ENCODE results near the gene KIF5B.
"Not testable (repeated sequence)": the region's sequence is repeated elsewhere in the genome, so short reads cannot be mapped to it uniquely, and the experiment has no call there.

Gene KIF5B

DNA sequence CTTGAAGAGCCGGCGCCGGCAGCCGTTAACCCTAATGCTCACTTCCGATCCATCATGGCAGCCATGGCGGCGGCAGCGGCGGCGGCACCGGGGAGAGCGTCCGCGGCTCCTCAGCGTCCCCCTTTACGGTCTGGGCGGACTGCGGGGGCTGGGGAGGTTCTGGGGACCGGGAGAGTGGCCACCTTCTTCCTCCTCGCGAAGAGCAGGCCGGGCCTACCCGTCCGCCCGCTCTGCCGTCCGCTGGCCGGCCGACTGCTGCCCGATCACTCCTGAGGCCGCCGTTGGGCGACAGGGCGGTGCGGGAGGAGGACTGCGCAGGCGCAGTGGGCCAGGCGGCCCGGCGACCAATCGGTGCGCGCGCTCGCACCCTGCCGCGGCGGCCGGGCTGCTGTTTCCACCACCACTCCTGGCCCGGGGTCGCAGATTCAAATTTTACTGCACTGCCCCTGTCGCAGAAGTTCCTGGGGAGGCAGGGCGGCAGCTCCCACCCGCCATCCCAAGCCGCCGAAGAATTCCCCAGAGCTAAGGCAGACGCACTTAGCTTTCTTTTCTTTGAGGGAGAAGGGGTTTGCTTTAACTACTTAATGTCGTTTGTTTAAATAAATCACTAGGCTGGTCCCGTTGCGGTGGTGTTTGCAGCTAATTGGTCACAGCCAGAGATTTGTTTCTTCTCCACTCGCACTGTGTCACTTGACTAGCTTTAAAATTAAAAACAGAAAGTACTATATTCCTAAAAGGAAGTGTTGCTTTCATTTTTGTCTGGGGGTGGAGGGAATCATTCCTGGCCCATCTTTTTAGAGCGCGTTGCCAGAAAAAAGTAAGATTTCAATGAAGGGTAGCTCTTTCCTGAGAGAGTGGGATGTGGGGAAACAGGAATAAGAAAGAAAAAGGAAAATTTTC lies at the start of gene KIF5B:
TSS of gene KIF5B (minus strand) at position 290 of the 900 bp plus-strand sequence. CDS start 452 bp downstream, outside the sequence.
- DNase-seq (ENCODE audit: low read depth): peak; percentile 80

DNA sequence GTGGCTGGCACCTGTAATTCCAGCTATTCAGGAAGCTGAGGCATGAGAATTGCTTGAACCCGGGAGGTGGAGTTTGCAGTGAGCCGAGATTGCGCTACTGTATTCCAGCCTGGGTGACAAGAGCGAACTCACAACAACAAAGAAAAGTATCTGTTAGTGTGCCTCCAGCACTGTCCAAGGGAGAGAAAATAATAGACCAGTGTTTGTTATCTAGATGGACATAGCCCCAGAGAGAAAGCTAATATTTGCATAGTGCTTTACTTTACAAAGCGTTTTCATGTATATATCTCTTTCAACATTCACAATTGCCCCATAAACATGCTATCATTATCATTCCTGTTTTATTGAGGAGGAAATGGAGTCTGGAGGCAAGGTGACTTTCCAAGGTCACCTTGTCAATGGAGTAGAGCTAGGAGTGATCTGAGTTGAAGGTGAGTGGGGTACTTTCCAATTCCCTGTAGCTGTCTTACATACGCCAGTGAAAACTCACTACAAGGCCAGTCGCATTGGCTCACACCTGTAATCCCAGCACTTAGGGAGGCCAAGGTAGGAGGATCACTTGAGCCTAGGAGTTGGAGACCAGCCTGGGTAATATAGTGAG lies 49.7 kb upstream of the KIF5B start:
- DNase-seq (ENCODE audit: low read depth): no peak

DNA sequence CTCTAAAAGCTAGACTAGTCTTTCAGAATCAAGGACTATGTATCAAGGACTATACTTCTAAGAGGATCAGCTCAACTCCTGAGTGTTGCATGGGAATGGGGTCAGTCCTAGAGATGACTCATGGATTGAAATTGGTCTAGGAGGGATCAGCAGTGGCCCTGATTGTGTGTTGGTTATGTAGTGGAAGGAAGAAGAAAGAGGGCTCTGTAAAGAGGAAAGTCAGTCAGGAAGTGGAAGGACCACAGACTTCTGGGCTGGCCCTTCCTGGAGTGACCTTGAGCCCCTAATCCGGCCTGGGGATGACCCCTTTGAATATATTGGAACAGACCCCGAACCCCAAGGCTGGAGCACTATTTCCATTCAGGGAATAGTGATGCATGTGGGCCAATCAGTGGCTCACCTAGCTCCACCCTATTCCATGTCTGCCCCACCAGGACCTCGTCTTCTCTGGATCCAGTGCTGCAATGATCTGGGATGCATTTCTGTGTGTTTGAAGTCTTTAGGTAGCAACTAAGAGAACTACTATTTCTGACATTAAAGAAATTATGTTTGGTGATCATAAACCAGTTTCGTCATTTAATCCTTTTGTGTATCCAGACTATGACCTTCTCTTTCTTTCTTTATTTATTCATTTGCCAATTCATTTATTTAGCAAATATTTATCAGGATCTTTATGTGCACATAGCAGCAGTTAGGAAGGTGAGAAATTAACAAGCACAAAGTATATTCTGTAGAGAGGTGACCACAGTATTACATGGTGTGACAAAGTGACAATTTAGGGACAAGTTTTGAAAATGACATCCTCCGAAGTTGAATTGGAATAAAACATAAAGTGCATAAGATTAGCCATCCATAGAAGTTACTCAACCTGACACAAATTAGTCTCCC lies 48.6 kb upstream of the KIF5B start:
- DNase-seq (ENCODE audit: low read depth): no peak

DNA sequence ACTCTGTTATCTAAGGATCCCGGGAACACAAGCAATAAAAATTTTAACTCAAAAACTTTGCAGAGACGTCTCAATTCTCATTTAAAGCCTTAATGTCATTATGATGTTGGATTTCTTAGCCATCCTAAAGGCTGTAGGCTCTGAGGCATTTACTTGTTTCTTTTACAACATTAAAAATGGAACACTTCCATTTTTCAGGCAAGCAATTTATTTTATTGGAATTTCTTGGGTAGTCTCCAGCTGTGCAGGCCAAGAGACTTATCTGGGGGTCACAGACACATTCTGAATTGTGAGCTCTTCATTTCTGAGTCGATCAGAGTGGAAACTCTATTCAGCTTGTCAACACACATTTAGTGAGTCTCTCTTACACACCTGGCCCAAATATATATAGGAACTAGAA lies 48.0 kb upstream of the KIF5B start:
- DNase-seq (ENCODE audit: low read depth): no peak

DNA sequence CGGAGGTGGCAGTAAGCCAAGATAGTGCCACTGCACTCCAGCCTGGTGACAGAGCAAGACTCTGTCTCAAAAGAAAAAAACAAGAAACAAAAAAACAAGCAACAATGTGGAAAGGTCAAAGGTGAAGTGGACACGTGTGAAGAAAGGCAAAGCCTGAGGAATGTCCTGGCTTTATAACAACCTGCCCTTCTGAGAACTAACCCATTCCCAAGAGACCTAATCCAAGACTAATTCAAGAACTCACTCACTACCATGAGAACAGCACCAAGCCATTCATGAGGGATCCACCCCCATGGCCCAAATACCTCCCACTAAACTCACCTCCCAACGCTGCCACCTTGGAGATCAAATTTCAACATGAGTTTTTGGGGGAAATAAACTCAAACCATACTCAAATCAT lies 47.5 kb upstream of the KIF5B start:
- no peak for DNase-seq (ENCODE audit: low read depth)

DNA sequence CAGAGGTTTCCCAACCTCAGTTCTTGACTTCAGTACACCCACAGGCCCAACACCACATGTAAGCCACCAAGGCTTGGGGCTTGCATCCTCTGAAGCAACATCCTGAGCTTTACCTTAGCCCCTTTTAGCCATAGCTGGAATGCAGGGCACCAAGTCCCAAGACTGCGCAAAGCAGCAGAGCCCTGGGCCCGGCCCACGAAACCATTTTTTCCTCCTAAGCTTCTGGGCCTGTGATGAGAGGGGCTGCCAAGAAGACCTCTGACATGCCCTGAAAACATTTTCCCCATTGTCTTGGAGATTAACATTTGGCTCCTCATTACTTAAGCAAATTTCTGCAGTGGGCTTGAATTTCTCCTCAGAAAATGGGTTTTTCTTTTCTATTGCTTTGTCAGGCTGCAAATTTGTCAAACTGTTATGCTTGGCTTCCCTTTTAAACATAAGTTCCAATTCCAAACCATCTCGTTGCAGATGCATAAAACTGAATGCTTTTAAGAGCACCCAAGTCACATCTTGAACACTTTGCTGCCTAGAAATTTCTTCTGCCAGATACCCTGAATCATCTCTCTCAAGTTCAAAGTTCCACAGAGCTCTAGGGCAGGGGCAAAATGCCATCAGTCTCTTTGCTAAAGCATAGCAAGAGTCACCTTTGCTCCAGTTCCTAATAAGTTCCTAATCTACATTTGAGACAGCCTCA lies 42.5 kb upstream of the KIF5B start:
- not testable (repeated sequence) for DNase-seq (ENCODE audit: low read depth)

DNA sequence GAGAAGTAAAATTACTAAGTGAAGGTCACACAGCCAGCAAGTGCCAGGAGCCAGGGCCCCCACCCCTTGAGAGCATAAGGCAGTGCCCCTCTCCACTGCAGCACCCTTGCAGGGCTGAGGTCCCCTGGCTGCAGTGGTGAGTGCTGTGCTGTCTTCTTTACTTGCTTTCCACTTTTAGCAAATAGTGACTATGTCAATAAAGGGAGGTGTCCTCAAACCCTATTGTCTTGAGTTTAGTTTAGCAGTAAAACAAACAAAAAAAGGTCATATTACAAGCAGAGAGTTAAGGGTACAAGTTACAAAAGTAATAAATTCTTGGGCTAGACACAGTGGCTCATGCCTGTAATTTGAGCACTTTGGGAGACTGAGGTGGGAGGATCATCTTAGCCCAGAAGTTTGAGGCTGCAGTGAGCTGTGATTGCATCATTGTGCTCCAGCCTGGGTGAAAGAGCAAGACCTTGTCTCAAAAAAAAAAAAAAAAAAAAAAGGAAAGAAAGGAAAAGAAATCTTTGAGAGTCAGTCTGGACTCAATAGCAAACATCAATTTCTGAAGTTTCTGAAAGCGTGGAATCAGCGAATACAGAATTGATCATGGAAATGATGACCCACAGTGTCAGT lies 39.0 kb upstream of the KIF5B start:
- DNase-seq (ENCODE audit: low read depth): peak; percentile 20

DNA sequence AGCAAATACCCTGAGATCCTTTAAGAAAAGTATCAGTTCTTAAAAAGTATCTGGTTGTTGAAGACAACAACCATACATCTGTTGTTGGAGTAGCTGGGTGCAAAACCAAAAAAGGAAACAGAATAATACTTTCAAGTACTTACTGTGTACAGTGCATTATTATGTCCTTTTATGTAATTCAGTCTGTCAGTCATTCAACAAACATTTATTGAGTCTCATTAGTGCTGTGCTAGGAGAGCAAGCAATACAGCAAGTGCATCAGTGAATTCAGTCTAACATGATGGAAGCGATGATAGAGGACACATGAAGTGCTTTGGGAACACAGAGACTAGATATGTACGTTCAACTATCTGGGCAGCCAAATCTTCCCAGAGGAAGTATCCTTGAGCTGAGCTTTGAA lies 37.4 kb upstream of the KIF5B start:
- no peak for DNase-seq (ENCODE audit: low read depth)

DNA sequence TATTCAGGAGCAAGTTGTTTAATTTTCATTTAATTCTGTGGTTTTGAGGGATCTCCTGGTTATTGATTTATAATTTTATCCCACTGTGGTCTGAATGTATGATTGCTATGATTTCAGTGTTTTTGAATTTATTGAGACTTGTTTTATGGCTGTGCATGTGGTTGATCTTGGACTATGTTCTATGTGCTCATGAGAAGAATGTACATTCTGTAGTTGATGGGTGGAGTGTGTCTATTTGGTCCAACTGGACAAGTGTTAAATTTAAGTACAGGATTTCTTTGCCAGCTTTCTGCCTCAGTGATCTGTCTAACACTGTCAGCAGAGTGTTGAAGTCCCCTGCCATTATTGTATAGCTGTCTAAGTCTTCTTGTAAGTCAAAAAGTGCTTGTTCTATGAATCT lies 34.8 kb upstream of the KIF5B start:
- no peak for DNase-seq (ENCODE audit: low read depth)

DNA sequence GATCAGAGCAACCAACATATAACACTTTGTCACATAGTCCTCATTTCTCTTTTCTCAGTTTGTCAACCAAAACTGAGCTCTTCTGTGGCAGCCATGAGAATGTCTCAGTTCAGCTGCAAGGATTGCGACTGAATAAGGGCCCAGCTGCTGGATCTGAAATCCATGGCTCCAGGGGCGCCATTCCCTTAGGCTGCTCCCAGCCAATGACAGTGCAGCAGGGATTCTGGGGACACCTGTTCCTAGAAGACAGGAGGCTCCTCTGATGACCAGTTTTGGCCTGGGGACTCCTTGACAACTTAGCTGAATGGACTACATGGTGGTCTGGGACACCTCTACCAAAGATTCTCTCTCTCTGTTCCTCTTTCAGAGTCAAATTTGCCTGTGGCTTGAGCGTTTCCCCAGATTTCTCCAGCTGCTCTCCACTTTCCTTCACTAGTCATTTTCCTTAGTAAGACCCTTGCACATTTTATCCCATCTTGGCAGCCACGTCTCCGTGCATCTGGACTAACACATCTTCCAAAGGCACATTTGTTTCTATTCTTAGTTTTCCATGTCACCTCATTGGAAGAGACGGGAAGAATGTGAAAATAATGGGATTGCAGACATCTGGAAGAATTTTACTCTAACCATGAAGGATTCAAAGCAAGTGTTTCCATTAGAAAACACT lies 28.1 kb upstream of the KIF5B start:
- DNase-seq (ENCODE audit: low read depth): no peak

DNA sequence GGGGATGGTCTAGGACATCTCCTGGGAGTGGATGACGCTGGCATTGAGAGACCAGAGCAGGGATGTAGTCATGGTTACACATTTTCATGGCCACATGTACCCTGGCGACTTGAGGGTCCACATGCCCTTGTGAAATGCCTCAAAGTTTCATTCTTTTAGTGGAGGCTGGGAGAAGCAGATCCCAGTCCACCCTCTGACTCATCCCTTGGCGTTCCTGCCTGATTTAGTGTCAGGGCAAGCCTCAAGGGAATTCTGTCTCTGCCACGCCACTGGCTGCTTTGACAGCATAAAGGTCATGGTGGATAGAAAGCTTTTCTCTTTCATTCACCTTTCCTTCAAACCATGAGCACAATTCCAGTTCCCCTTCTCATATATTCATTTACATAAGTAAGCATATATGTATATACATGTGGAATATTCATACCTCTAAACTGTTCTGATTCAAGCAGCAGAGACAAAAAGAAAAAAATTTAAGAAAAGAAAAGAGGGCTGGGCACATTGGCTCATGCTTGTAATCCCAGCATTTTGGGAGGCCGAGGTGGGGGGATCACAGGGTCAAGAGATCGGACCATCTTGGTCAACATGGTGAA lies 21.8 kb upstream of the KIF5B start:
- peak; percentile 36 for DNase-seq (ENCODE audit: low read depth)

DNA sequence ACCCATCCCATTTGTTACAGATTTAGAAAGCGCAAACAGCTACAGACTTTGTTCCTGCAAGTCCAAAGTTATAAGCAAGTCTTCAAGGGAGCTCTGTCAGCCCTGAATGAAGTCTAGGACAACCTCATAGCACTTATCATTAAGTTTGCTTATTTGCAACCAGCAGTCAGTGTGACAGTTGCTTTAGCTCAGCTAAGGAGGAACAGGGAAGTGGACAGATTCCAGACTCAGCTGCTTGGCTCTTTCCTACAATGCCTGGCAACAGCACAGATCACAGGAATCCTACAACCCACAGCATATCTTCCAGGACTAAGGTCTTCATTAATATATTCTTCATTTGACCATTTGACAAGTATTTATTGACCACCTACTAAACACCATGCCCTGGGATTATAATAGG lies 17.4 kb upstream of the KIF5B start:
- DNase-seq (ENCODE audit: low read depth): no peak

DNA sequence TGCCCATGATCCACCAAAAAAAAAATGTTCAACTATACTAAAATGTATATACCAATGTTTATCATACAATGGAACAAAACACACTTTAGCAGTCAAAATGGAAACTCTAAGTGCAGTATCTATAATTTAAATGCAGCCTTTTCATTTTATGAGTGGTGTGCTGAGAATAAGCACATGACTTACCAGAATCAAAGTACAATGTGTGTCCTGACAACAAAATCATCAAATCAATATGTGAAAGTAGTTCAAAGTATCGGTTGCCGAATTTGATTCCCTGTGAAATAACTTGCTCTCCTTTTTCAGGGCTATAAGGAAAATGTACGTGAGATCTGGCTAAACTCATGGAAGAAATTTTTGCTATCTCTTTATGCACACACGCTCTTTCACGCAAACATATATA lies 16.9 kb upstream of the KIF5B start:
- DNase-seq (ENCODE audit: low read depth): no peak

DNA sequence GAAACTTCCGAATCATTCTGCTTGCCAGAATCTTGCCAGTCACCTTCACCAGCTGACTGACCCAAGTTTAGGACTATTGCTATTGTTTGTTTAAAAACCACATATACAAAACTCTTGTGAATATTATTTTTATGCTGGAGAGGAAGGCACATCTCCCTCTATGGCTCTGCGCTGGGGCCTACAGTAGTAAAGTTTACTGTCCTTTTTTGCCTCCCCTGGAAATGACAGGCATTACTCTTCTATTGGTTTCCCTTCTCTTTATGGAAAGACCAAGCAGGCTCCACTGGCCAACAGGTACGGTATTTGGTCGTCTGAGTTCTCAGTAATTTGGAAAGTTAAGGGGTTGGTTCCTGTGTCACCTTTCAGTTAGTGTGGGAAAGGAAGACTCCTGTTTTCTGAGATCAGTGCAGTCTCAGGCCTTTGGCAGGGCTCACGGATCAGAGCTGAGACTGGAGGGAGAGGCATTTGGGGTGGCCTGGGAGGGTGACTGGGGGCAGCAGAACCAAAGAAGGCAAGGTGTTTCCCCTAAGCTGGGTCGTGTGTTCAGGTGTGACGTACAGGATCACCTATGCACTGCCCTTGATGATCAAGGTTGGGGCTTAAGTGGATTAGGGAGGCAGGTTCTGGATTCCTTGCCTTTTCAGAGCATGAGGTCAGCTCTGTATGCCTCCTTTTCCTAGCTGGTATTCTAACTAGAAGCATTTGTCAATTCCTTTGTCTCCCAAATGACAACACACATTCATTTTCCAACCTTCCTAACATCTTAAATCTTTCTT lies 16.0 kb upstream of the KIF5B start:
- DNase-seq (ENCODE audit: low read depth): no peak

DNA sequence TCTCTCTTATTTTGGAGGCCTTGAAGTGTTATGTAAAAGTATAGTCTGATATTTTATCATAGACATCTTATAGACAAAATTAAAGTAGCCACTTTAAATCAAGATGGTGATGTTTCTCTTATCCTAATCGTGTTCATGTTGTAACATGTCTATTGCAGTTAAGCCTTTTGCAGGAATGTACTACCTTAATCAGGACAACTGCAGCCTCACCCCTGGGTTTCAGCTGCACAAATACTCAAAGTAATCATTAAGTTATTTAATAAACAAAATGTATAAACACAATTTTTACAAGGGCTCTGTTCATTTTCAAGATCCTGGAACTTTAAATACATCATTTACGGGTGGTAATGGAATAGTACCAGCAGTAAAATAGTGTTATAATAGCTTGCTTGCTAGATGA lies 14.4 kb upstream of the KIF5B start:
- no peak for DNase-seq (ENCODE audit: low read depth)

DNA sequence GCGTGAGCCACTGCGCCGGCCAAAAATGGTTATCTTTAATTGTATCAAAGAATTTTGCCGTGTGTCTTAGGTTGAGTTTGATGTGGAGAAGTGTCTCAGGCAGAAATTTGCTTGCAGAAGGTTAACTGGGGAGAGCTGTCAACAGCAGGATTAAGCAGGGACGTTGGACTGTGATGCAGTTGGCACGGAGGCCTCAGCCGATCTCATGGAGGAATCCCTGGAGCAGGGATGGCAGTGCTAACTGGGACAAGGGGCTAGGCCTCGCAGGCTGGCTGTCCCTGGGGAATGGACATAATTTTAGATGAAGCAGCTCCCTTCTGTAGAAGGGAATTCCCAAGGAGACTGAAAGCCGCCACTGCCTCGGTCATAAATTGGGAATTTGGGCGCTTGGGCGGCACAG lies 12.3 kb upstream of the KIF5B start:
- DNase-seq (ENCODE audit: low read depth): no peak

DNA sequence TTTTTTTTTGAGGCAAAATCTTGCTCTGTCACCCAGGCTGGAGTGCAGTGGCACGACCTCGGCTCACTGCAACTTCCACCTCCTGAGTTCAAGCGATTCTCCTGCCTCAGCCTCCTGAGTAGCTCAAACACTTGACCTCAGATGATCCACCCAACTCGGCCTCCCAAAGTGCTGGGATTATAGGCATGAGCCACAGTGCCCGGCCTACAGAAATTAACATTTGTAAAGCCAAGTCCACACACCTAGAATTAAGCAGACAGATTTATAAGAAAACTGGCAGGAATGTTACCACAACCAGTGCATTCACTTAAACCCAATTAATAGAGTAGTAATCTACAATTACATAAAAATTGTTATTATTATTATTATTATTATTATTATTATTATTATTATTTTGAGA lies 11.7 kb upstream of the KIF5B start:
- not testable (repeated sequence) for DNase-seq (ENCODE audit: low read depth)

DNA sequence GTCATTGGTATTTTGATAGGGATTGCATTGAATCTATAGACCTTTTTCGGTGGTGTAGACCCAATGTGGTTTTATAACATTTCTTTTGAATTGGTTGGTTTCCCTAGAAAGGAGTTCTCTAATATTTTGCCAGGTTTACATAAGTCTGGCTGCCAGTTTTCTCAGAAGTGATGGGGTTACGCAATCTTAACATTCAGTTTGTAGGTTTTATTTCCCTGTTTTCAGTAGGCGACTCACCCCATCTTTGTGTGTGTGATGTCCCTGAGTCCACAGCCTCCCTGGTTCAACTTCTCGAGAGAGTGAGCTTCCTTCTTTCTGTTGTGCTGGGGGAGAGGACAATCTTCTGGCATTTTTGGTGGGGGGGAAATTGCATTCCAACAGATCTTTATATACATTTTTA lies 9.6 kb upstream of the KIF5B start:
- peak; percentile 53 for DNase-seq (ENCODE audit: low read depth)

DNA sequence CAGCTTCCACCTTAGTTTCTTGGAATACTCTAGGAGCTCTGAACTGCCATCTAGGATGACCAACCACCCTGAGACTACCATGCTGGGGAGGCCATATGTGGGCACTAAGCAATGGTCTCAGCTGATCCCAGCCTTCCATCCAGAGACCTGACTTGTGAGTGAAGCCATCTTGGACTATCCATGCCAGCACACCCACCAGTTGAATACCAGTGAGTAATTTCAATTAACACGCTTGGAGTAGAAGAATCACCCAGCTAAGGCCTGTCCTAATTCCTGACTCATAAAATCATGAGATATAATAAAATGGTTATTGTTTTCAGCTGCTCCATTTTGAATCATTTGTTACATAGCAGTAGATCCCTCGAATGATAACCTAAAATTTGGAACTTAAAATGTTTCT lies 5.2 kb upstream of the KIF5B start:
- no peak for DNase-seq (ENCODE audit: low read depth)

DNA sequence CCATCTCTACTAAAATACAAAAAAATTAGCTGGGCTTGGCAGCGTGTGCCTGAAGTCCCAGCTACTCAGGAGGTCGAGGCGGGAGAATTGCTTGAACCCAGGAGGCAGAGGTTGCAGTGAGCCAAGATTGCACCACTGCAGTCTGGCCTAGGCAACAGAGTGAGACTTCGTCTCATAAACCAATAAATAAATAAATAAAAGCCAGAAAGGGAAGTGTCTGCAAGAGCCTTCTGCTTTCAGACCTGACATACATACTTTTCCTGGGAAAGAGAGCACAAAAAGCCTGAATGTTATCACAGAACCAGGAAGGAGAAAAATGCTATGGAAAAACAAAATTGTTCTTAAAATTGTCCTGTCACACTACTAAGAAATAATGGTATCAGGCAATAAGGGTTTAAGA lies 4.1 kb upstream of the KIF5B start:
- no peak for DNase-seq (ENCODE audit: low read depth)
